Cardiac muscle cell (in vitro differentiated cells and primary cell): Measurements from ENCODE around the gene ERI2. TPM values are rescaled to one million over a fixed set of nuclear protein-coding genes. Genes with fewer than 3 reads are reported as not detected.

Source experiments
- DNase-seq, 2 donors: peaks; one replicate each; pipeline versions ENCODE4 v3.0.0 to v3.0.0-alpha.2; 2010 to 2017; ENCODE audit warnings: low read depth in 1 of 2, low spot score in 1 of 2
- H3K27ac ChIP-seq: fragments of 200-600 bp; sonication (generic); 2 replicates; pipeline ENCODE4 v1.5.1; 2016
- H3K27me3 ChIP-seq: fragments of 200-600 bp; sonication (generic); 2 replicates; pipeline ENCODE4 v1.6.0; 2016; ENCODE audit warnings: control low read depth
- H3K36me3 ChIP-seq: fragments of 200-600 bp; sonication (generic); 2 replicates; pipeline ENCODE4 v1.5.1; 2016; ENCODE audit warnings: control low read depth
- H3K4me1 ChIP-seq: fragments of 200-600 bp; sonication (generic); 2 replicates; pipeline ENCODE4 v1.8.1; 2017; ENCODE audit warnings: low read depth, mild to moderate bottlenecking, mixed run types
- H3K4me3 ChIP-seq: fragments of 200-600 bp; sonication (generic); 2 replicates; pipeline ENCODE4 v1.5.1; 2016; ENCODE audit warnings: mild to moderate bottlenecking
- H3K9me3 ChIP-seq: fragments of 200-600 bp; sonication (generic); 2 replicates; pipeline ENCODE4 v1.5.1; 2017; ENCODE audit warnings: low read depth, mild to moderate bottlenecking, control low read depth
- polyA plus RNA-seq: library from polyadenylated mRNA; unstranded; fragments of >200 nt; fragmentation: Nextera tagmentation; extraction: Ambion mirVana; gene quantifications from 2 replicates; pipeline ENCODE4 v1.2.1, GENCODE V29; 2016
- total RNA-seq: library from RNA; depleted of rRNA; stranded (reverse); fragments of >200 nt; gene quantifications from 2 replicates; pipeline ENCODE4 v1.2.3, GENCODE V29; 2016
- TF ChIP-seq, protein P1 (sequence below): IDR thresholded peaks from 2 replicates; pipeline ENCODE4 v1.5.1; 2012; ENCODE audit warnings: low read depth, mild to moderate bottlenecking, low read length

The ERI2 gene
- total and polyA plus RNA-seq, 2 experiments from 2014 or later: 18.1 to 28.0 TPM

DNA sequence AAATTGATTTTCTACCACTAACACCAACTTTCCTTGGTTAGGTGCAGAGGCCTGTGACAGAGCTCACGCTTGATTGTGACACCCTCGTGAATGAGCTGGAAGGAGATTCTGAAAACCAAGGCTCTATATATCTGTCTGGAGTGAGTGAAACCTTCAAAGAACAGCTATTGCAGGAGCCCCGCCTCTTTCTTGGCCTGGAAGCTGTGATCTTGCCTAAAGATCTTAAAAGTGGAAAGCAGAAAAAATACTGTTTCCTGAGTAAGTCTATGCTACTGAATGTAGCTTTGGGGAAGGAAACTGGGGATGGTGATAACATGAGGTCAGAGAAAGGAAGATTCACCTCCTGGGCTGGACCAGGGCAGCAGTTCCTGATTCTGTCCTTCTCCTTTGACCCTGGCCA is 38.3 kb upstream of the ERI2 start:
- no peak overlapping the region for H3K27ac ChIP-seq
- H3K36me3 ChIP-seq: no peaks in the 10 kb centered on the region
- H3K27me3 ChIP-seq: no peaks in the 10 kb centered on the region
- no peak for DNase-seq
- H3K4me1 ChIP-seq: no peaks in the 10 kb centered on the region
- no peak overlapping the region for H3K4me3 ChIP-seq
- no peaks in the 10 kb centered on the region for H3K9me3 ChIP-seq
- TF ChIP-seq, protein P1, sequence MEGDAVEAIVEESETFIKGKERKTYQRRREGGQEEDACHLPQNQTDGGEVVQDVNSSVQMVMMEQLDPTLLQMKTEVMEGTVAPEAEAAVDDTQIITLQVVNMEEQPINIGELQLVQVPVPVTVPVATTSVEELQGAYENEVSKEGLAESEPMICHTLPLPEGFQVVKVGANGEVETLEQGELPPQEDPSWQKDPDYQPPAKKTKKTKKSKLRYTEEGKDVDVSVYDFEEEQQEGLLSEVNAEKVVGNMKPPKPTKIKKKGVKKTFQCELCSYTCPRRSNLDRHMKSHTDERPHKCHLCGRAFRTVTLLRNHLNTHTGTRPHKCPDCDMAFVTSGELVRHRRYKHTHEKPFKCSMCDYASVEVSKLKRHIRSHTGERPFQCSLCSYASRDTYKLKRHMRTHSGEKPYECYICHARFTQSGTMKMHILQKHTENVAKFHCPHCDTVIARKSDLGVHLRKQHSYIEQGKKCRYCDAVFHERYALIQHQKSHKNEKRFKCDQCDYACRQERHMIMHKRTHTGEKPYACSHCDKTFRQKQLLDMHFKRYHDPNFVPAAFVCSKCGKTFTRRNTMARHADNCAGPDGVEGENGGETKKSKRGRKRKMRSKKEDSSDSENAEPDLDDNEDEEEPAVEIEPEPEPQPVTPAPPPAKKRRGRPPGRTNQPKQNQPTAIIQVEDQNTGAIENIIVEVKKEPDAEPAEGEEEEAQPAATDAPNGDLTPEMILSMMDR: no peak

DNA sequence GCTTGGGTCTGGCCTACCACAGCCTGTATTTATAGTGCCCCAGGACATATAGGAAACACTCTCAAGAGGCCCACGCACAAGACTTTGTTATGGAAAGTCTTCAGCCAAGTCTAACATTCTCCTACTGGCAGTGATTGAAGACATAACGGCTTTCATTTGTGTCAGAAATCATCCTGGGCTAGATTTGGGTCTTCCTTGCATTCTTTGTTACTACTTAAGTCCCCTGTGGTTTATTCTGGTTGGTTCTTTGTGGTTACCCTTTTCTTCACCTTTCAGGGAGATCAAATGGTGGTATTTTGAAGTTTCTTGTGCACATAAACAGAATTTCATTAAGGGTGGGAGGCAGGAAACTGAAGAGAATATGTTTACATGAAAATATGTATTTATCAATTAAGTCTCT is 37.8 kb upstream of the ERI2 start:
- TF ChIP-seq, protein P1: no peak
- no peak for DNase-seq
- Histone ChIP-seq H3K36me3 (no peaks in the 10 kb centered on the region), H3K27me3 (no peaks in the 10 kb centered on the region), H3K9me3 (no peaks in the 10 kb centered on the region), H3K27ac (no peak overlapping the region), H3K4me3 (no peak overlapping the region), H3K4me1 (no peaks in the 10 kb centered on the region)

GRCh38 chr16:20839504-20839903 is 33.2 kb upstream of the ERI2 start:
- H3K4me3 ChIP-seq: no peak overlapping the region
- H3K4me1 ChIP-seq: no peaks in the 10 kb centered on the region
- no peaks in the 10 kb centered on the region for H3K27me3 ChIP-seq
- DNase-seq: no peak
- no peaks in the 10 kb centered on the region for H3K9me3 ChIP-seq
- TF ChIP-seq, protein P1: no peak
- H3K27ac ChIP-seq: no peak overlapping the region
- H3K36me3 ChIP-seq: no peaks in the 10 kb centered on the region

DNA sequence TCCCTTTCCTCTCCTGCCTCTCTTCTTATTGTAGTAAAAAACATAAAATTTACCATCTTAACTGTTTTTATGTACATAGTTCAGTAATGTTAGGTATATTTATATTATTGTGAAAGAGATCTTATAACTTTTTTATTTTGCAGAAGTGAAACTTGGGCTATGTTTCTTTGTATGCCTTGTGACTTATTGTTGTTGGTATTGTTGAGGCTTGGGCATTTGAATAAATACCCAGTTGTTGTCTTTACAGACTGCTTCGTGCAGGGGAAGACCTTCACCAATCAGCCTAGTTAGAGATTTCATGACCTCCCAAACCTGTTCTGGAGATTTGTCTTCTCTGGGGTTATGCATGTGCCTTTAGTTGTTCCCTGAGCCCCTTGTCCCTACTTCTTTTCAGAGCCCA is 32.0 kb upstream of the ERI2 start:
- no peak for DNase-seq
- Histone ChIP-seq H3K9me3 (no peaks in the 10 kb centered on the region), H3K27me3 (no peaks in the 10 kb centered on the region), H3K27ac (no peak overlapping the region), H3K4me3 (no peak overlapping the region), H3K36me3 (no peaks in the 10 kb centered on the region), H3K4me1 (no peaks in the 10 kb centered on the region)
- TF ChIP-seq, protein P1: no peak

DNA sequence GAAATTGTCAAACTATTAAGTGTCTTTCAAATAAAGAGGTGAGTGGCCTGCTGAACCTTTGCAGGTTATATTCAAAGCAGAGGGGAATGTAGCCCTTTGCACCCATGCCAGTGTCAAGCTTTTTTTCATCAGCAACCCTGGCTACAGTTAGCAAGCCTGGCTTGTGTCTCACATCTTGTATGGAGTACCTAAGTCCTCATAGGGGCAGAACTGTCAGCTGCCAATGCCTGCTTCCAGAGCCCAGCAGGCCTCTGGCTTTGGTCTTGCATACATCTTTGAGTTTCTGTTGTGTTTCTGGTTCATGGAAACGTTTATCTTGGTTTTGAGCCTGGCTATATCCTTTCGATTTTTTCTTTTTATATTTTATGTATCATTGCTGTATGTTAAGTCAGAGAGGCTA is 26.8 kb upstream of the ERI2 start:
- H3K27ac ChIP-seq: no peak overlapping the region

More for the DNA sequence above, 26.8 kb upstream of the ERI2 start:
- TF ChIP-seq, protein P1: no peak
- H3K9me3 ChIP-seq: no peaks in the 10 kb centered on the region
- no peaks in the 10 kb centered on the region for H3K4me1 ChIP-seq
- H3K4me3 ChIP-seq: no peak overlapping the region
- H3K27me3 ChIP-seq: no peaks in the 10 kb centered on the region
- no peaks in the 10 kb centered on the region for H3K36me3 ChIP-seq
- DNase-seq: no peak
